OCI-LY3 (cell line): Measurements from ENCODE around the gene MYLIP.

Source experiments
- CTCF ChIP-seq: fragments of 200-600, 300-600 bp; sonication (generic); IDR thresholded peaks from 2 replicates; pipeline ENCODE4 v1.5.1; 2014; ENCODE audit warnings: antibody characterized with exemption, low read length, low read depth
- EZH2phosphoT487 ChIP-seq: fragments of 200-600 bp; shearing (Covaris generic); IDR thresholded peaks from 2 replicates; pipeline ENCODE4 v1.6.1; 2018; ENCODE audit warnings: antibody characterized with exemption, mixed run types, low read depth

- no peak for TF ChIP-seq CTCF
- TF ChIP-seq EZH2phosphoT487 = no peak
Observed at GRCh38 chr6:16092990-16093389, 35.9 kb upstream of the MYLIP start.
